ENCODE data around the gene CNTN1. TPM values are rescaled to one million over a fixed set of nuclear protein-coding genes. Genes with fewer than 3 reads are reported as not detected.

CNTN1 gene
- total and polyA plus RNA-seq, 10 of the 15 experiments (the other 5 are each of a cell fraction or from before 2014, with no cell fraction given) = 0.06 to 0.14 TPM; not detected in 8

- BruUV-seq (replicated peaks) = no TSS peak
- ChIA-PET POLR2A (no interaction called here), RAD21 (ENCODE audit: unreplicated experiment) (no interaction called here)
Measured at GRCh38 chr12:41018010-41018409, 325.8 kb downstream of the CNTN1 start.

More at GRCh38 chr12:41018010-41018409, 325.8 kb downstream of the CNTN1 start:
- in situ Hi-C loops (cut with MboI) (no loop called here), intact Hi-C loops (cut with micrococcal nuclease; ENCODE audit: unreplicated experiment) (no loop called here)
- SMC1A ChIA-PET (ENCODE audit: uncharacterized antibody, unreplicated experiment) = interaction anchor here (1.1 kb wide), 1 partner anchor 8 kb away, joined by 3 read pairs; no protein-coding TSS in a partner anchor
- Histone ChIP-seq H3K36me3 (ENCODE audit: control insufficient read depth in 2 of 2, insufficient read depth in 2 of 2, low read length in 1 of 2) (no peaks in the 10 kb centered on the region), H3K27ac (ENCODE audit: control insufficient read depth, insufficient read depth) (no peak overlapping the region), H3K79me2 (ENCODE audit: control insufficient read depth, insufficient read depth, low read length) (no peaks in the 10 kb centered on the region), H3K27me3 (replicated peaks in 1 of 2; ENCODE audit: control insufficient read depth in 2 of 2, insufficient read depth in 2 of 2, low read length in 1 of 2) (no peaks in the 10 kb centered on the region), H3K9me3 (replicated peaks; ENCODE audit: control insufficient read depth, insufficient read depth, low read length) (no peaks in the 10 kb centered on the region), H3K4me1 (ENCODE audit: control insufficient read depth, insufficient read depth, low read length) (no peaks in the 10 kb centered on the region), H2AFZ (ENCODE audit: control insufficient read depth, low read depth, low read length) (no peak overlapping the region), H3K9ac (ENCODE audit: control insufficient read depth, insufficient read depth, low read length) (no peak overlapping the region), H3K4me2 (ENCODE audit: control insufficient read depth, insufficient read depth) (no peak overlapping the region), H4K20me1 (ENCODE audit: control insufficient read depth, insufficient read depth) (no peaks in the 10 kb centered on the region), H3K4me3 (no peak overlapping the region)
- no peak for FAIRE-seq
- TF ChIP-seq TBL1XR1 (IDR thresholded peaks at IDR 0.05; ENCODE audit: low read depth, low read length) (no peak), IKZF2 (IDR thresholded peaks at IDR 0.05) (no peak), RUNX3 (IDR thresholded peaks at IDR 0.05; ENCODE audit: low read length) (no peak), JUND (IDR thresholded peaks at IDR 0.05; ENCODE audit: low read depth, low read length) (no peak), MTA2 (IDR thresholded peaks at IDR 0.05; ENCODE audit: low read depth) (no peak), STAT1 (conservative IDR thresholded peaks at IDR 0.05) (no peak), BRCA1 (IDR thresholded peaks at IDR 0.05; ENCODE audit: low read depth, low read length) (no peak), HSF1 (IDR thresholded peaks at IDR 0.05; ENCODE audit: low read depth, low read length) (no peak), ZNF217 (IDR thresholded peaks at IDR 0.05) (no peak), RB1 (IDR thresholded peaks at IDR 0.05; ENCODE audit: borderline replicate concordance) (no peak), NRF1 (conservative IDR thresholded peaks at IDR 0.05; ENCODE audit: low read depth, low read length) (no peak), CEBPZ (IDR thresholded peaks at IDR 0.05; ENCODE audit: low read depth, low read length) (no peak)
- ATAC-seq = no peak
- WGBS (ENCODE audit: insufficient coverage, insufficient replicate concordance, low lambda C conversion rate, missing lambda C conversion rate) = 75% methylated on average over 5 of the region's 5 CpGs
- no peak for DNase-seq (ENCODE audit: low read depth, low spot score)
- CTCF ChIA-PET = interaction anchor here (0.7 kb wide), 1 partner anchor 13 kb away, joined by 3 read pairs; no protein-coding TSS in a partner anchor
